ENCODE measurements around the gene TAS1R3.

GRCh38 chr1:1341549-1342021 lies 10.5 kb downstream of the TAS1R3 start:
- no peak for TF ChIP-seq ATF7 (IDR thresholded peaks at IDR 0.05; ENCODE audit: low read depth)
- TF ChIP-seq EZH2 (IDR thresholded peaks at IDR 0.05; ENCODE audit: borderline replicate concordance, control insufficient read depth, low read depth, low read length), result no peak
- no peak for TF ChIP-seq CBX5 (IDR thresholded peaks at IDR 0.05; ENCODE audit: low read depth)
- no peak for TF ChIP-seq CTCF (IDR thresholded peaks at IDR 0.05 in 2 of 3, conservative IDR thresholded peaks at IDR 0.05 in 1 of 3; ENCODE audit: control insufficient read depth in 2 of 3, extremely low read depth in 1 of 3, insufficient read depth in 1 of 3, low read depth in 3 of 3, low read length in 3 of 3)
- no peak for TF ChIP-seq STAT1 (conservative IDR thresholded peaks at IDR 0.05)
- no peak for TF ChIP-seq TCF7 (IDR thresholded peaks at IDR 0.05; ENCODE audit: borderline replicate concordance)
- no peak for TF ChIP-seq EGR1 (IDR thresholded peaks at IDR 0.05; ENCODE audit: borderline replicate concordance in 1 of 2, low read depth in 2 of 2, low read length in 2 of 2)

All from GM12878 (cell line).